ENCODE data around the gene ATP1B1. TPM values are rescaled to one million over a fixed set of nuclear protein-coding genes. Genes with fewer than 3 reads are reported as not detected.
A peak's percentile ranks its signal among the peaks of the same experiment; 100 is the strongest.

ATP1B1 gene
- total and polyA plus RNA-seq, 2 of the 13 experiments (the other 11 are each of a cell fraction or from before 2014, with no cell fraction given) = 134 to 135 TPM

- TF ChIP-seq, protein P1, sequence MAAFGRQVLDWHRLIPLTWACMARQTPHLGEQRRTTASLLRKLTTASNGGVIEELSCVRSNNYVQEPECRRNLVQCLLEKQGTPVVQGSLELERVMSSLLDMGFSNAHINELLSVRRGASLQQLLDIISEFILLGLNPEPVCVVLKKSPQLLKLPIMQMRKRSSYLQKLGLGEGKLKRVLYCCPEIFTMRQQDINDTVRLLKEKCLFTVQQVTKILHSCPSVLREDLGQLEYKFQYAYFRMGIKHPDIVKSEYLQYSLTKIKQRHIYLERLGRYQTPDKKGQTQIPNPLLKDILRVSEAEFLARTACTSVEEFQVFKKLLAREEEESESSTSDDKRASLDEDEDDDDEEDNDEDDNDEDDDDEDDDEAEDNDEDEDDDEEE (CRISPR knock-in tag; IDR thresholded peaks at IDR 0.05) = no peak
- TF ChIP-seq ZNF282 (IDR thresholded peaks at IDR 0.05; ENCODE audit: partially characterized antibody) = no peak
- TF ChIP-seq, protein P2, sequence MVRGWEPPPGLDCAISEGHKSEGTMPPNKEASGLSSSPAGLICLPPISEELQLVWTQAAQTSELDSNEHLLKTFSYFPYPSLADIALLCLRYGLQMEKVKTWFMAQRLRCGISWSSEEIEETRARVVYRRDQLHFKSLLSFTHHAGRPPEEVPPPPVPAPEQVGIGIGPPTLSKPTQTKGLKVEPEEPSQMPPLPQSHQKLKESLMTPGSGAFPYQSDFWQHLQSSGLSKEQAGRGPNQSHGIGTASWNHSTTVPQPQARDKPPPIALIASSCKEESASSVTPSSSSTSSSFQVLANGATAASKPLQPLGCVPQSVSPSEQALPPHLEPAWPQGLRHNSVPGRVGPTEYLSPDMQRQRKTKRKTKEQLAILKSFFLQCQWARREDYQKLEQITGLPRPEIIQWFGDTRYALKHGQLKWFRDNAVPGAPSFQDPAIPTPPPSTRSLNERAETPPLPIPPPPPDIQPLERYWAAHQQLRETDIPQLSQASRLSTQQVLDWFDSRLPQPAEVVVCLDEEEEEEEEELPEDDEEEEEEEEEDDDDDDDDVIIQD (CRISPR knock-in tag; IDR thresholded peaks at IDR 0.05; ENCODE audit: low read depth) = peak; percentile 35; the same call in 1 of the 2 replicates
- Histone ChIP-seq H3K4me2 (ENCODE audit: low read depth, low read length) (no peak overlapping the region), H3K36me3 (replicated peaks in 1 of 2; ENCODE audit: control insufficient read depth in 1 of 2, insufficient read depth in 2 of 2, low read length in 2 of 2) (0 out of 5 replicates have a peak, but pooled peaks cover 0 to 4% of the 10 kb centered on the region in 2 experiments), H3K4me3 (replicated peaks in 1 of 3; ENCODE audit: insufficient read depth in 1 of 3, low read depth in 2 of 3, low read length in 3 of 3) (no peak overlapping the region), H3K27ac (ENCODE audit: extremely low read length, insufficient read depth, low read length) (no peak overlapping the region), H3K9ac (ENCODE audit: insufficient read depth, low read depth, low read length) (no peak overlapping the region), H4K20me1 (ENCODE audit: insufficient read depth, low read length) (no peaks in the 10 kb centered on the region), H2AFZ (ENCODE audit: low read length) (no peak overlapping the region), H3K79me2 (ENCODE audit: insufficient read depth, low read length) (no peaks in the 10 kb centered on the region), H3K9me3 (ENCODE audit: low read length) (no peaks in the 10 kb centered on the region), H3K27me3 (ENCODE audit: control insufficient read depth in 1 of 2, insufficient read depth in 2 of 2, low read length in 2 of 2) (no peaks in the 10 kb centered on the region), H3K4me1 (ENCODE audit: insufficient read depth, low read length) (peaks cover 21% of the 10 kb centered on the region)
- no peak for FAIRE-seq
- intact Hi-C loops (cut with micrococcal nuclease; ENCODE audit: unreplicated experiment) = no loop called here
- POLR2A ChIA-PET = no interaction called here
- CTCF ChIA-PET (ENCODE audit: low intra/inter-chr PET ratio, low total read pairs) = no interaction called here
- WGBS (ENCODE audit: low lambda C conversion rate) = 86% methylated on average over 5 of the region's 5 CpGs
- ATAC-seq = no peak
- no TSS peak for BruUV-seq (replicated peaks)
- DNase-seq (ENCODE audit: low spot score) = no peak
- in situ Hi-C loops (cut with HindIII; ENCODE audit: extremely low pct_ligation_motif_present, low pct_unique_long_range_greater_than_20kb) = no loop called here
These were observed 56.6 kb downstream of the ATP1B1 start for GRCh38 chr1:169163059-169163458.

GRCh38 chr1:169175461-169175860 lies 69.0 kb downstream of the ATP1B1 start:
- Histone ChIP-seq H3K4me3 (replicated peaks in 1 of 3; ENCODE audit: insufficient read depth in 1 of 3, low read depth in 2 of 3, low read length in 3 of 3) (no peak overlapping the region), H3K9ac (ENCODE audit: insufficient read depth, low read depth, low read length) (no peak overlapping the region), H3K9me3 (ENCODE audit: low read length) (no peaks in the 10 kb centered on the region), H3K4me1 (ENCODE audit: insufficient read depth, low read length) (no peaks in the 10 kb centered on the region), H3K4me2 (ENCODE audit: low read depth, low read length) (no peak overlapping the region), H3K36me3 (replicated peaks in 1 of 2; ENCODE audit: control insufficient read depth in 1 of 2, insufficient read depth in 2 of 2, low read length in 2 of 2) (no peaks in the 10 kb centered on the region), H3K27me3 (ENCODE audit: control insufficient read depth in 1 of 2, insufficient read depth in 2 of 2, low read length in 2 of 2) (no peaks in the 10 kb centered on the region), H3K79me2 (ENCODE audit: insufficient read depth, low read length) (no peaks in the 10 kb centered on the region), H3K27ac (ENCODE audit: extremely low read length, insufficient read depth, low read length) (no peak overlapping the region), H2AFZ (ENCODE audit: low read length) (no peak overlapping the region), H4K20me1 (ENCODE audit: insufficient read depth, low read length) (no peaks in the 10 kb centered on the region)
- intact Hi-C loops (cut with micrococcal nuclease; ENCODE audit: unreplicated experiment) = no loop called here
- ATAC-seq (no peak), FAIRE-seq (no peak), DNase-seq (ENCODE audit: low spot score) (no peak)
- 75% methylated on average over 2 of the region's 2 CpGs for WGBS (ENCODE audit: low lambda C conversion rate)
- ChIA-PET CTCF (ENCODE audit: low intra/inter-chr PET ratio, low total read pairs) (no interaction called here), POLR2A (no interaction called here)
- in situ Hi-C loops (cut with HindIII; ENCODE audit: extremely low pct_ligation_motif_present, low pct_unique_long_range_greater_than_20kb) = no loop called here
- BruUV-seq (replicated peaks) = no TSS peak
- TF ChIP-seq CEBPB (IDR thresholded peaks at IDR 0.05; ENCODE audit: borderline replicate concordance, low read depth, low read length) (no peak), ZNF703 (CRISPR knock-in tag; IDR thresholded peaks at IDR 0.05; ENCODE audit: borderline replicate concordance) (no peak), CTCF (CRISPR knock-in tag; IDR thresholded peaks at IDR 0.05) (no peak), ZHX1 (CRISPR knock-in tag; IDR thresholded peaks at IDR 0.05; ENCODE audit: low read depth) (no peak), TEAD3 (CRISPR knock-in tag; optimal IDR thresholded peaks at IDR 0.05; ENCODE audit: borderline replicate concordance) (no peak)
- TF ChIP-seq, protein P3, sequence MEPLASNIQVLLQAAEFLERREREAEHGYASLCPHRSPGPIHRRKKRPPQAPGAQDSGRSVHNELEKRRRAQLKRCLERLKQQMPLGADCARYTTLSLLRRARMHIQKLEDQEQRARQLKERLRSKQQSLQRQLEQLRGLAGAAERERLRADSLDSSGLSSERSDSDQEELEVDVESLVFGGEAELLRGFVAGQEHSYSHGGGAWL (CRISPR knock-in tag; IDR thresholded peaks at IDR 0.05) = no peak
